Stomach (tissue), 9 donors: ENCODE results near the gene CUZD1. TPM values are rescaled to one million over a fixed set of nuclear protein-coding genes. Genes with fewer than 3 reads are reported as not detected.
A peak's percentile ranks its signal among the peaks of the same experiment; 100 is the strongest.
"Not testable (repeated sequence)": the region's sequence is repeated elsewhere in the genome, so short reads cannot be mapped to it uniquely, and the experiment has no call there.

Experiments
- DNase-seq, 2 donors: peaks; one replicate each; pipeline versions ENCODE4 v3.0.0 to v3.0.0-alpha.2; 2013 to 2019
- H3K27ac ChIP-seq, 5 donors: fragments of 200-600 bp in 4 of 5; sonication (generic) in 4 of 5; one replicate each; pipeline ENCODE4 v1.5.1; 2013 to 2019; ENCODE audit warnings: mild to moderate bottlenecking in 1 of 5, moderate library complexity in 1 of 5
- H3K27me3 ChIP-seq, 3 donors: fragments of 200-600 bp; sonication (generic); one replicate each; pipeline ENCODE4 v1.5.1; 2017 to 2019; ENCODE audit warnings: mixed run types in 1 of 3
- H3K36me3 ChIP-seq, 4 donors: fragments of 200-600 bp; sonication (generic); 1 replicate in 3 of 4; 2 replicates in 1 of 4; pipeline ENCODE4 v1.5.1; 2016 to 2019
- H3K4me1 ChIP-seq, 4 donors: fragments of 200-600 bp; sonication (generic); one replicate each; pipeline ENCODE4 v1.5.1; 2016 to 2019
- H3K4me3 ChIP-seq, 4 donors: fragments of 200-600 bp; sonication (generic) in 3 of 4; one replicate each; pipeline ENCODE4 v1.5.1; 2016 to 2019; ENCODE audit warnings: mild to moderate bottlenecking in 1 of 4
- H3K9me3 ChIP-seq, 4 donors: fragments of 200-600 bp; sonication (generic); one replicate each; pipeline ENCODE4 v1.5.1; 2016 to 2019
- CTCF ChIP-seq, 7 experiments: fragments of 450-650 bp in 4 of 7; fragments of 200-600 bp in 3 of 7; sonication (generic) in 3 of 7; IDR thresholded peaks; one replicate each; pipeline ENCODE4 v1.5.1; 2016 to 2019; ENCODE audit warnings: antibody characterized with exemption in 7 of 7, control low read depth in 2 of 7, mild to moderate bottlenecking in 1 of 7
- EP300 ChIP-seq: sonication (generic); formaldehyde crosslinking; IDR thresholded peaks from one replicate; pipeline ENCODE4 v1.6.1; 2017; ENCODE audit warnings: antibody characterized with exemption
- POLR2A ChIP-seq, 4 donors: fragments of 450-650 bp; IDR thresholded peaks; one replicate each; pipeline ENCODE4 v1.6.1; 2016; ENCODE audit warnings: antibody characterized with exemption in 4 of 4, control low read depth in 2 of 4, mild to moderate bottlenecking in 1 of 4, moderate library complexity in 1 of 4
- POLR2AphosphoS5 ChIP-seq, 3 donors: sonication (generic); formaldehyde crosslinking; IDR thresholded peaks; one replicate each; pipeline ENCODE4 v1.6.1; 2016; ENCODE audit warnings: antibody characterized with exemption in 3 of 3
- WGBS, 5 donors: extraction: QIAGEN DNeasy Blood & Tissue Kit in 3 of 5; methylation state at CpG; one replicate each; pipeline versions ENCODE4 v1.1.5 to v1.1.7; 2013 to 2018; 5-methylcytosine and 5-hydroxymethylcytosine counted together
- intact Hi-C: fragments of 100-400 bp; cut with DNase I; formaldehyde crosslinking; loops from one replicate; pipeline ENCODE4 v1.15.1; 2023; ENCODE audit warnings: low total_unique reads
- polyA plus RNA-seq, 3 donors: library from polyadenylated mRNA; stranded (reverse); fragments of 200-250 nt; gene quantifications; one replicate each; pipeline ENCODE4 v1.2.3, GENCODE V29; 2013
- total RNA-seq, 5 donors: library from RNA; depleted of rRNA; stranded (reverse); fragments of >200 nt; gene quantifications; one replicate each; pipeline versions ENCODE4 v1.1.0 to v1.2.3, GENCODE V29; 2014 to 2016
- donor health status: healthy with polysubstance abuse.
- donor health status: Bipolar disorder and iron deficiency.
- donor health status: healthy.

CUZD1 gene
- total and polyA plus RNA-seq, 8 donors, result 0.44 to 14.1 (median 0.58) TPM; not detected in 2

- peaks cover 7 to 44% (median 24%) of the 10 kb centered on the region in 4 donors for H3K4me1 ChIP-seq
- 36 to 50% (median 40%) methylated on average over 6 of the region's 6 CpGs for WGBS, 5 donors
- no peak overlapping the region for H3K27ac ChIP-seq
- no peak overlapping the region for H3K4me3 ChIP-seq
- TF ChIP-seq POLR2AphosphoS5 (IDR thresholded peaks at IDR 0.05) (no peak), CTCF (IDR thresholded peaks at IDR 0.05) (no peak), EP300 (no peak), POLR2A (IDR thresholded peaks at IDR 0.05) (no peak)
- peaks cover 0 to 4% (median 0%) of the 10 kb centered on the region in 3 donors for H3K27me3 ChIP-seq
- intact Hi-C loops, result no loop called here
- DNase-seq, result peak in 1 of 2 donors; percentile 9
- H3K36me3 ChIP-seq, result no peaks in the 10 kb centered on the region
- H3K9me3 ChIP-seq, result no peaks in the 10 kb centered on the region
Observed at GRCh38 chr10:122875843-122876466, 30.3 kb upstream of the CUZD1 start.

DNA sequence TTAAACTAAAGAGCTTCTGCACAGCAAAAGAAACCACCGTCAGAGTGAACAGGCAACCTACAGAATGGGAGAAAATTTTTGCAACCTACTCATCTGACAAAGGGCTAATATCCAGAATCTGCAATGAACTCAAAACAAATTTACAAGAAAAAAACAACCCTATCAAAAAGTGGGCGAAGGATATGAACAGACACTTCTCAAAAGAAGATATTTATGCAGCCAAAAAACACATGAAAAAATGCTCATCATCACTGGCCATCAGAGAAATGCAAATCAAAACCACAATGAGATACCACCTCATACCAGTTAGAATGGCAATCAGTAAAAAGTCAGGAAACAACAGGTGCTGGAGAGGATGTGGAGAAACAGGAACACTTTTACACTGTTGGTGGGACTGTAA, 26.3 kb upstream of the CUZD1 start:
- H3K36me3 ChIP-seq, H3K27me3 ChIP-seq, H3K27ac ChIP-seq, H3K4me1 ChIP-seq, H3K9me3 ChIP-seq, intact Hi-C loops, H3K4me3 ChIP-seq, DNase-seq: not testable (repeated sequence)
- WGBS, 5 donors, result 88 to 100% (median 96%) methylated on average over 1 to 2 of the region's 2 CpGs

DNA sequence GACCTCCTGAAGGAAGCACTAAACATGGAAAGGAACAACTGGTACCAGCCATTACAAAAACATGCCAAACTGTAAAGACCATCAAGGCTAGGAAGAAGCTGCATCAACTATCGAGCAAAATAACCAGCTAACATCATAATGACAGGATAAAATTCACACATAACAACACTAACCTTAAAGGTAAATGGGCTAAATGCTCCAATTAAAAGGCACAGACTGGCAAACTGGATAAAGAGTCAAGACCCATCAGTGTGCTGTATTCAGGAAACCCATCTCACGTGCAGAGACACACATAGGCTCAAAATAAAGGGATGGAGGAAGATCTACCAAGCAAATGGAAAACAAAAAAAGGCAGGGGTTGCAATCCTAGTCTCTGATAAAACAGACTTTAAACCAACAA, 23.1 kb upstream of the CUZD1 start:
- 94 to 100% (median 94%) methylated on average over 1 to 2 of the region's 2 CpGs for WGBS, 5 donors
- intact Hi-C loops, H3K27ac ChIP-seq, H3K36me3 ChIP-seq, H3K27me3 ChIP-seq, H3K9me3 ChIP-seq, H3K4me3 ChIP-seq, DNase-seq: not testable (repeated sequence)
- H3K4me1 ChIP-seq, result peaks cover 0 to 11% (median 0%) of the 10 kb centered on the region in 4 donors

GRCh38 chr10:122866757-122867482, 21.3 kb upstream of the CUZD1 start:
- intact Hi-C loops, H3K27me3 ChIP-seq, DNase-seq, H3K9me3 ChIP-seq, H3K27ac ChIP-seq, H3K4me3 ChIP-seq, H3K36me3 ChIP-seq: not testable (repeated sequence)
- 60 to 76% (median 66%) methylated on average over 3 of the region's 3 CpGs for WGBS, 5 donors
- H3K4me1 ChIP-seq, result peaks cover 0 to 11% (median 0%) of the 10 kb centered on the region in 4 donors

GRCh38 chr10:122864901-122865300, 19.2 kb upstream of the CUZD1 start:
- H3K4me1 ChIP-seq, result peaks cover 0 to 11% (median 0%) of the 10 kb centered on the region in 4 donors
- no peaks in the 10 kb centered on the region for H3K9me3 ChIP-seq
- no peak overlapping the region for H3K4me3 ChIP-seq
- no peaks in the 10 kb centered on the region for H3K36me3 ChIP-seq
- H3K27ac ChIP-seq, result no peak overlapping the region
- TF ChIP-seq POLR2AphosphoS5 (IDR thresholded peaks at IDR 0.05) (no peak), POLR2A (IDR thresholded peaks at IDR 0.05) (no peak), EP300 (no peak), CTCF (IDR thresholded peaks at IDR 0.05) (no peak)
- DNase-seq, result no peak
- intact Hi-C loops, result no loop called here
- WGBS, 5 donors, result 87 to 94% (median 90%) methylated on average over 1 of the region's 1 CpG
- H3K27me3 ChIP-seq, result no peaks in the 10 kb centered on the region

DNA sequence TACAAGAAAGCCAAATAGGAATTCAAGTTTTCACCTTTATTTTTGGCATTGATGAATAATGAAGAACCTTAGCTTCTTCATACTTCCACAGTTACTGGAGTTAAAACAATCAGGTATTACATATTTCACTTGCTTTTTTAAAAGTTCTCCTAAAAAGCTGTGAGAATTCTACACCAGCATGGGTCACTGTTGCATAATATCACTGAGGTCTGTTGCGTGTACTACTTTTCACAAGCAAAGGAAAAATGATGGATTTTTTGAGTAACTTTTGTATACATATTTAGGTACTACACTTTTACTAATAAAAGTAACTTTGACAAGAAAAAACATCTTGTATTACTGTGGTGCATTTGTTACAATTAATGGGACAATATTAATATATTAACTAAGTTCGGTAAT, 18.5 kb upstream of the CUZD1 start:
- intact Hi-C loops, result no loop called here
- no peaks in the 10 kb centered on the region for H3K27me3 ChIP-seq
- H3K9me3 ChIP-seq, result no peaks in the 10 kb centered on the region
- no peak overlapping the region for H3K4me3 ChIP-seq
- H3K27ac ChIP-seq, result no peak overlapping the region
- no peak for DNase-seq
- WGBS, 5 donors, result 92 to 98% (median 95%) methylated on average over 2 of the region's 2 CpGs
- H3K4me1 ChIP-seq, result peaks cover 0 to 11% (median 0%) of the 10 kb centered on the region in 4 donors
- H3K36me3 ChIP-seq, result no peaks in the 10 kb centered on the region
- no peak for TF ChIP-seq CTCF (IDR thresholded peaks at IDR 0.05)
- no peak for TF ChIP-seq POLR2AphosphoS5 (IDR thresholded peaks at IDR 0.05)
- TF ChIP-seq EP300, result no peak
- no peak for TF ChIP-seq POLR2A (IDR thresholded peaks at IDR 0.05)
